IMR-90 (cell line): Measurements from ENCODE around the gene CEP78. TPM values are rescaled to one million over a fixed set of nuclear protein-coding genes. Genes with fewer than 3 reads are reported as not detected.
"Not testable (repeated sequence)": the region's sequence is repeated elsewhere in the genome, so short reads cannot be mapped to it uniquely, and the experiment has no call there.

Source experiments
- ATAC-seq: fragments of 200-7000 bp; cut with Tn5 transposase; 2 replicates; pipeline ENCODE4 v1.9.1; 2020; ENCODE audit warnings: low read depth, mild to moderate bottlenecking, moderate library complexity
- BruUV-seq: library from RNA; stranded (reverse); fragments of 400-500 nt; replicated peaks from 2 replicates; lab custom pipeline; 2021; lab: Mats Ljungman, UMichigan
- CTCF ChIA-PET: fragments of 300-600 bp; formaldehyde crosslinking; extraction: SDS; loops from one replicate; lab custom pipeline; 2021; ENCODE audit warnings: antibody characterized with exemption; lab: Yijun Ruan, JAX
- POLR2A ChIA-PET: fragments of 300-600 bp; sonication (Branson Sonifier 250); formaldehyde crosslinking; loops from one replicate; lab custom pipeline; 2022; ENCODE audit warnings: antibody characterized with exemption; ENCODE audit not compliant: unreplicated experiment; lab: Charles Lee
- DNase-seq: peaks from one replicate; pipeline ENCODE4 v3.0.0; 2013
- H2AFZ ChIP-seq: replicated peaks from 2 replicates; pipeline ENCODE3; 2013; ENCODE audit warnings: low read length, mild to moderate bottlenecking; ENCODE audit not compliant: poor library complexity
- H2AK5ac ChIP-seq: 2 replicates; pipeline ENCODE4 v1.6.1; 2013; ENCODE audit warnings: low read depth, low read length, inconsistent platforms
- H2AK9ac ChIP-seq: replicated peaks from 2 replicates; pipeline ENCODE3; 2013; ENCODE audit warnings: mild to moderate bottlenecking, low read depth, low read length, moderate library complexity; ENCODE audit not compliant: poor library complexity
- H2BK120ac ChIP-seq: 2 replicates; pipeline ENCODE4 v1.6.1; 2013; ENCODE audit warnings: low read depth, low read length, inconsistent platforms
- H2BK15ac ChIP-seq: 3 replicates; pipeline ENCODE4 v1.6.1; 2013; ENCODE audit warnings: low read depth, low read length, inconsistent platforms
- H2BK20ac ChIP-seq: 2 replicates; pipeline ENCODE4 v1.6.1; 2013; ENCODE audit warnings: low read depth, mild to moderate bottlenecking, inconsistent platforms, low read length, moderate library complexity
- H2BK5ac ChIP-seq: 2 replicates; pipeline ENCODE4 v1.6.1; 2013; ENCODE audit warnings: mild to moderate bottlenecking, low read depth, low read length, inconsistent platforms; ENCODE audit not compliant: poor library complexity, severe bottlenecking
- H3K14ac ChIP-seq: replicated peaks from 2 replicates; pipeline ENCODE4 v1.6.1; 2013; ENCODE audit warnings: low read depth, low read length, inconsistent platforms
- H3K18ac ChIP-seq: 2 replicates; pipeline ENCODE4 v1.6.1; 2013; ENCODE audit warnings: low read depth, low read length, control low read depth
- H3K23ac ChIP-seq: 2 replicates; pipeline ENCODE4 v1.6.1; 2013; ENCODE audit warnings: low read depth, low read length, inconsistent platforms
- H3K27ac ChIP-seq: 2 replicates; pipeline ENCODE4 v1.5.1; 2013; ENCODE audit warnings: mild to moderate bottlenecking, control low read depth, low read length; ENCODE audit not compliant: insufficient read depth
- H3K27me3 ChIP-seq: 2 replicates; pipeline ENCODE4 v1.6.1; 2013; ENCODE audit warnings: low read length; ENCODE audit not compliant: control insufficient read depth, insufficient read depth
- H3K36me3 ChIP-seq: 2 replicates; pipeline ENCODE4 v1.6.1; 2013; ENCODE audit warnings: low read length, mixed read lengths; ENCODE audit not compliant: control insufficient read depth, insufficient read depth
- H3K4ac ChIP-seq: 2 replicates; pipeline ENCODE4 v1.6.1; 2013; ENCODE audit warnings: low read depth, low read length, inconsistent platforms
- H3K4me1 ChIP-seq: 2 replicates; pipeline ENCODE4 v1.6.1; 2013; ENCODE audit warnings: low read length, mixed read lengths; ENCODE audit not compliant: control insufficient read depth, insufficient read depth
- H3K4me2 ChIP-seq: 2 replicates; pipeline ENCODE4 v1.6.1; 2013; ENCODE audit warnings: low read depth, mild to moderate bottlenecking, control low read depth, low read length, moderate library complexity
- H3K4me3 ChIP-seq: 2 replicates; pipeline ENCODE4 v1.5.1; 2013; ENCODE audit warnings: low read depth, mild to moderate bottlenecking, control low read depth, low read length, moderate library complexity; ENCODE audit not compliant: insufficient read depth
- H3K56ac ChIP-seq: 2 replicates; pipeline ENCODE4 v1.6.1; 2013; ENCODE audit warnings: low read length, inconsistent platforms; ENCODE audit not compliant: insufficient read depth; ENCODE audit errors: extremely low read depth
- H3K79me1 ChIP-seq, 2 experiments: 2 replicates each; pipeline ENCODE4 v1.6.1; 2013; ENCODE audit warnings: low read length in 2 of 2, inconsistent platforms in 1 of 2, low read depth in 1 of 2
- H3K9ac ChIP-seq: 2 replicates; pipeline ENCODE4 v1.6.1; 2013; ENCODE audit warnings: low read depth, low read length, control low read depth
- H3K9me1 ChIP-seq: 2 replicates; pipeline ENCODE4 v1.6.1; 2013; ENCODE audit warnings: low read length, inconsistent platforms; ENCODE audit not compliant: insufficient read depth
- H3K9me3 ChIP-seq: 2 replicates; pipeline ENCODE4 v1.6.1; 2013; ENCODE audit warnings: low read length; ENCODE audit not compliant: control insufficient read depth, insufficient read depth
- H4K20me1 ChIP-seq: 2 replicates; pipeline ENCODE4 v1.6.1; 2013; ENCODE audit warnings: low read length, inconsistent platforms; ENCODE audit not compliant: insufficient read depth
- H4K5ac ChIP-seq: 2 replicates; pipeline ENCODE4 v1.6.1; 2013; ENCODE audit warnings: mild to moderate bottlenecking, low read depth, low read length, control low read depth
- H4K8ac ChIP-seq, 2 experiments: 2 replicates each; pipeline ENCODE4 v1.6.1; 2013; ENCODE audit warnings: low read depth in 2 of 2, low read length in 2 of 2, control low read depth in 1 of 2, inconsistent platforms in 1 of 2
- H4K91ac ChIP-seq: 2 replicates; pipeline ENCODE4 v1.6.1; 2013; ENCODE audit warnings: low read depth, low read length, inconsistent platforms; ENCODE audit not compliant: insufficient read depth
- CHD1 ChIP-seq: IDR thresholded peaks from 2 replicates; pipeline ENCODE4 v1.6.1; 2012; ENCODE audit warnings: low read depth, low read length, improper control_type of control experiment
- ELK1 ChIP-seq: fragments of 150-350 bp; IDR thresholded peaks from 2 replicates; pipeline ENCODE4 v1.6.1; 2016; ENCODE audit warnings: low read depth, mild to moderate bottlenecking, low read length, moderate library complexity, borderline replicate concordance
- MXI1 ChIP-seq: IDR thresholded peaks from 2 replicates; pipeline ENCODE4 v1.6.1; 2012; ENCODE audit warnings: low read depth, mild to moderate bottlenecking, low read length, moderate library complexity, borderline replicate concordance
- RCOR1 ChIP-seq: IDR thresholded peaks from 2 replicates; pipeline ENCODE4 v1.6.1; 2012; ENCODE audit warnings: mild to moderate bottlenecking, low read length, improper control_type of control experiment; ENCODE audit not compliant: insufficient replicate concordance
- SMC3 ChIP-seq: fragments of 150-350 bp; IDR thresholded peaks from 2 replicates; pipeline ENCODE4 v1.6.1; 2016; ENCODE audit warnings: low read depth, mild to moderate bottlenecking, antibody characterized with exemption, low read length, moderate library complexity
- WGBS, 2 experiments: methylation state at CpG; one replicate each; pipeline versions ENCODE4 v1.1.5 to v1.1.7; 2013; ENCODE audit warnings: missing lambda C conversion rate in 2 of 2; ENCODE audit not compliant: insufficient read length in 1 of 2; ENCODE audit errors: extremely low coverage in 2 of 2; 5-methylcytosine and 5-hydroxymethylcytosine counted together
- dilution Hi-C: fragments of 300-500 bp; cut with HindIII; formaldehyde crosslinking; loops from one replicate; pipeline ENCODE4 v1.14.3; 2018; ENCODE audit warnings: low sequenced_read_pairs; ENCODE audit not compliant: unreplicated experiment
- in situ Hi-C: fragments of 300-500 bp; cut with MboI; formaldehyde crosslinking; loops from 3 replicates; pipeline ENCODE4 v1.14.3; 2019; ENCODE audit warnings: low sequenced_read_pairs, inconsistent platforms, mixed read lengths
- intact Hi-C: fragments of 100-400 bp; cut with micrococcal nuclease; formaldehyde crosslinking; loops from 2 replicates; pipeline ENCODE4 v1.10.0; 2022
- polyA plus RNA-seq, 3 experiments: library from polyadenylated mRNA; depleted of rRNA; stranded (reverse); fragments of >200 nt; gene quantifications; 2 replicates each; pipeline ENCODE4 v1.2.3, GENCODE V29; 2012; ENCODE audit warnings: low replicate concordance in 1 of 3
- total RNA-seq: library from RNA; depleted of rRNA; stranded (reverse); fragments of >200 nt; gene quantifications from 2 replicates; pipeline ENCODE4 v1.2.3, GENCODE V29; 2012

Gene CEP78
- total and polyA plus RNA-seq, 2 of the 4 experiments (the other 2 are of a cell fraction), result 9.2 to 18.3 TPM

DNA sequence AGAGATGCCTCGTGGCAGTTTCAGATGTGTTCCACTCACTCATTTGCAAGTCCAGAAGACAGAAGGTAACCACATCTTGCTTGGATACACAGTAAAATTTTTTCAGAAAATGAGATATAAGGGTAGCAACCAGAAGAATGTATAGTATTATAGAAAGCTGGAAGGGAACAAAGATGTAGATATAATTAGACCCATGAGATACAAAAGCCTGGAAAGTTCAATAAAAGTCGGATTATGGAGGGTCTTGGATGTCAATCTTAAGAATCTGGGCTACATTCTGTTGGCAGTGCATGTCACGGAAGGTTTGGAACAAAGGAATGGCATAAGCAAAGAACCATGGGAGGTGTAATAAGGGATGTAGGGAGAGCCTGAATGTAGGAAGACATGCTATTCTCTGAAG, 5.1 kb upstream of the CEP78 start:
- H3K4ac ChIP-seq, result no peak overlapping the region
- no peaks in the 10 kb centered on the region for H4K20me1 ChIP-seq
- H3K27me3 ChIP-seq, result no peaks in the 10 kb centered on the region
- no peaks in the 10 kb centered on the region for H3K4me1 ChIP-seq
- WGBS, 2 experiments, result 63% methylated on average over 2 of the region's 3 CpGs; no CpG with 5 or more reads in 1 of the 2 experiments
- no peak overlapping the region for H4K91ac ChIP-seq
- no peaks in the 10 kb centered on the region; a peak in 1 of 4 replicates for H3K79me1 ChIP-seq
- no peaks in the 10 kb centered on the region for H3K9me3 ChIP-seq
- H4K8ac ChIP-seq, result no peak overlapping the region
- TF ChIP-seq CHD1, result no peak
- no peak for TF ChIP-seq ELK1
- TF ChIP-seq MXI1, result no peak
- TF ChIP-seq SMC3, result no peak
- no peak for TF ChIP-seq RCOR1
- H2AK5ac ChIP-seq, result no peak overlapping the region
- intact Hi-C loops, result loop anchor here (10.0 kb wide), 3 partner anchors 86 to 776 kb away; no protein-coding TSS in a partner anchor
- no peak for DNase-seq
- H2BK5ac ChIP-seq, result no peak overlapping the region
- H2BK15ac ChIP-seq, result no peak overlapping the region
- no peak overlapping the region for H2AK9ac ChIP-seq
- H3K4me2 ChIP-seq, result no peak overlapping the region
- H3K4me3 ChIP-seq, result no peak overlapping the region
- no peak overlapping the region for H2BK20ac ChIP-seq
- H3K9me1 ChIP-seq, result no peaks in the 10 kb centered on the region; the same call in 1 of the 2 replicates
- H3K27ac ChIP-seq, result no peak overlapping the region
- H3K23ac ChIP-seq, result no peak overlapping the region
- no peak overlapping the region for H3K9ac ChIP-seq
- no peak for ATAC-seq
- H3K14ac ChIP-seq, result no peak overlapping the region
- dilution Hi-C loops, result no loop called here
- BruUV-seq, result no TSS peak
- in situ Hi-C loops, result no loop called here
- no peak overlapping the region for H3K56ac ChIP-seq
- H4K5ac ChIP-seq, result no peak overlapping the region
- no peak overlapping the region for H2BK120ac ChIP-seq
- POLR2A ChIA-PET, result no interaction called here
- no peaks in the 10 kb centered on the region for H3K36me3 ChIP-seq
- CTCF ChIA-PET, result interaction anchor here (0.6 kb wide), 1 partner anchor 196 kb away, joined by 3 read pairs; no protein-coding TSS in a partner anchor
- H2AFZ ChIP-seq, result no peak overlapping the region
- H3K18ac ChIP-seq, result no peak overlapping the region

DNA sequence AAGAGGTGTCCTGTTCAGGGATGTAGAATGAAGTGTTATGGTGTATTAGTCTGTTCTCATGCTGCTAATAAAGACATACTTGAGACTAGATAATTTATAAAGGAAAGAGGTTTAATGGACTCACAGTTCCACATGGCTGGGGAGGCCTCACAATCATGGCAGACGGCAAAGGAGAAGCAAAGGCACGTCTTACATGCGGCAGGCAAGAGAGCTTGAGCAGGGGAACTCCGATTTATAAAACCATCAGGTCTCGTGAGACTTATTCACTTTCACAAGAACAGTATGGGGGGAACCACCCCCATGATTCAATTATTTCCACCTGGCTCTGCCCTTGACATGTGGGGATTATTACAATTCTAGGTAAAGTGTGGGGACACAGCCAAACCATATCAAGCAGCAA, 3.4 kb upstream of the CEP78 start:
- intact Hi-C loops, result loop anchor here (10.0 kb wide), 3 partner anchors 88 to 778 kb away; no protein-coding TSS in a partner anchor
- H3K27me3 ChIP-seq, H3K9me1 ChIP-seq, H2BK5ac ChIP-seq, H2AK9ac ChIP-seq, in situ Hi-C loops, H4K5ac ChIP-seq, ATAC-seq, H3K9me3 ChIP-seq, H3K56ac ChIP-seq, BruUV-seq, CTCF ChIA-PET, H4K20me1 ChIP-seq, H3K4me3 ChIP-seq, H2AFZ ChIP-seq, H3K79me1 ChIP-seq, H3K18ac ChIP-seq, H3K4me1 ChIP-seq, dilution Hi-C loops, H3K36me3 ChIP-seq, H2BK15ac ChIP-seq, H3K4me2 ChIP-seq, H3K27ac ChIP-seq, H4K91ac ChIP-seq, POLR2A ChIA-PET, H3K23ac ChIP-seq, H3K14ac ChIP-seq, H2BK120ac ChIP-seq, DNase-seq, H2BK20ac ChIP-seq, H3K4ac ChIP-seq, H3K9ac ChIP-seq, H2AK5ac ChIP-seq, H4K8ac ChIP-seq: not testable (repeated sequence)
- WGBS, 2 experiments, result no CpG with 5 or more reads among the region's 5 CpGs
